Thyroid gland (tissue), 4 donors: Measurements from ENCODE around the gene SNX14.

Experiments used
- CTCF ChIP-seq, 6 experiments: fragments of 200-600 bp in 3 of 6; fragments of 450-650 bp in 3 of 6; sonication (generic) in 3 of 6; IDR thresholded peaks; one replicate each; pipeline ENCODE4 v1.5.1; 2016 to 2019; ENCODE audit warnings: antibody characterized with exemption in 6 of 6, mild to moderate bottlenecking in 2 of 6, inconsistent platforms in 1 of 6, moderate library complexity in 1 of 6
- POLR2A ChIP-seq, 2 donors: fragments of 450-650 bp; IDR thresholded peaks; one replicate each; pipeline ENCODE4 v1.6.1; 2017; ENCODE audit warnings: antibody characterized with exemption in 2 of 2, mild to moderate bottlenecking in 2 of 2, moderate library complexity in 1 of 2

DNA sequence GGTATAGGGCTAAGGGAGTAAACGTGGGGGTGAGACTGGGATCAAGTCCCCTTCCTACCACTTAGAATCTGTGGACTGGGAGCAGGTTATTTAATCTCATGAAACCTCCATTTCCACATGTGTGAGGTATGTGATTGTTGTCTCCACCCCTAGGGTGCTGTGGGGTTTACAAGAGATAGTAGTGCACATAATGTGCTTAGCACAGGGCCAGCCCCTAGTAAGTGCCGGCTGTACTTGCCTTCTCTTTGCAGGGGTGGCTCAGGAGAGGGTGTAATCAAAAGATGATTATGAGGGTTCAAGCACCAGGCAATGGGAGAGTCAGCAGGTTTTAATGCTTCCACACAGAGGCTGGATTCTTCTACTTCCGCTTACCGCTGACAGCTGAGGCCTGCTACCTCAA lies 136.9 kb downstream of the SNX14 start:
- TF ChIP-seq POLR2A (IDR thresholded peaks at IDR 0.05) (no peak), CTCF (IDR thresholded peaks at IDR 0.05) (no peak)
